ENCODE results near the gene SENP2.

Gene SENP2

DNA sequence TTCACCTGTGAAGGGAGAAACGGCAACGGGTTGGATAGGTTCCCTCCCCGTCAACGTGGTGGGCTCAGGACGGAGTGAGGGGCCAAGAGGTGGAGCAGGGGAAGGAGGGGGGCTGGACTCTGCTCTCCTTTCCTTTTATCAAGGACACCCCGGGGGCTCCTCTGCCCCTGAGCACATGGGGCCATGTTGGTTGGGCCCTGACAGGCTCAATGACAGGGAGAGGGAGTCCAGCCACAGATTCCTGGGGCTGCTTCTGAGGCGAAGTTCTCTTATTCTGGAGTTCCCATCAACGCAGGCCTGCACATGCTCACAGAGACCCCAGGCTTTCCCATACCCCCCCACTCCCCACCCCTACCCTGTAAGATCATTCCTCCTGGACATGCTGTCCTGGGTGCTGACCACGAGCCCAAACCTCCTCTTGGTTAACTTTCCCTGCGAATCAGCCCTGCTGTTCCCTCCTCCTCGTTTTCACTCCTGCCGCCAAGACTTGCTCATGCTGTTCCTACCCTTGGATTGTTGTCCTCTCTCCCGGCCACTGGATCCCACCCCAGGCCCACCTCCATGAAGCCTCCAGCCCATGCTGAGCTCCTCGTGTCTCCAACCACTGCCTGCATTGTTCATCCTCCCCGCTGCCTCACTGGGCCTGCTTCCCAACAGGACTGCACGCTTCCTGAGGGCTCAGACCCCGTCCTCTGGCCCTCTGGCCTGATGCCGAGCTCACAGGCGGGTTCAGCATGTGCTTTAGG lies 61.2 kb downstream of the SENP2 start:
- no peak overlapping the region for H3K27ac ChIP-seq
- no peaks in the 10 kb centered on the region for H3K27me3 ChIP-seq (ENCODE audit: insufficient read depth, low read depth)
- H3K9ac ChIP-seq, result no peak overlapping the region
- H4K20me1 ChIP-seq (ENCODE audit: insufficient read depth), result no peaks in the 10 kb centered on the region
- no peaks in the 10 kb centered on the region for H3K4me1 ChIP-seq (ENCODE audit: low read depth, poor library complexity, severe bottlenecking)
- no peak overlapping the region for H2AFZ ChIP-seq (ENCODE audit: low read depth)
- H3K4me2 ChIP-seq, result no peak overlapping the region
- H3K79me2 ChIP-seq (ENCODE audit: insufficient read depth, low read depth), result no peaks in the 10 kb centered on the region
- TF ChIP-seq, protein P1, sequence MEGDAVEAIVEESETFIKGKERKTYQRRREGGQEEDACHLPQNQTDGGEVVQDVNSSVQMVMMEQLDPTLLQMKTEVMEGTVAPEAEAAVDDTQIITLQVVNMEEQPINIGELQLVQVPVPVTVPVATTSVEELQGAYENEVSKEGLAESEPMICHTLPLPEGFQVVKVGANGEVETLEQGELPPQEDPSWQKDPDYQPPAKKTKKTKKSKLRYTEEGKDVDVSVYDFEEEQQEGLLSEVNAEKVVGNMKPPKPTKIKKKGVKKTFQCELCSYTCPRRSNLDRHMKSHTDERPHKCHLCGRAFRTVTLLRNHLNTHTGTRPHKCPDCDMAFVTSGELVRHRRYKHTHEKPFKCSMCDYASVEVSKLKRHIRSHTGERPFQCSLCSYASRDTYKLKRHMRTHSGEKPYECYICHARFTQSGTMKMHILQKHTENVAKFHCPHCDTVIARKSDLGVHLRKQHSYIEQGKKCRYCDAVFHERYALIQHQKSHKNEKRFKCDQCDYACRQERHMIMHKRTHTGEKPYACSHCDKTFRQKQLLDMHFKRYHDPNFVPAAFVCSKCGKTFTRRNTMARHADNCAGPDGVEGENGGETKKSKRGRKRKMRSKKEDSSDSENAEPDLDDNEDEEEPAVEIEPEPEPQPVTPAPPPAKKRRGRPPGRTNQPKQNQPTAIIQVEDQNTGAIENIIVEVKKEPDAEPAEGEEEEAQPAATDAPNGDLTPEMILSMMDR (conservative IDR thresholded peaks at IDR 0.05; ENCODE audit: low read depth, low read length), result no peak
- H3K4me3 ChIP-seq (IDR thresholded peaks at IDR 0.05; ENCODE audit: insufficient read depth, low read depth, low read length), result no peak overlapping the region
- no peaks in the 10 kb centered on the region for H3K36me3 ChIP-seq (ENCODE audit: insufficient read depth)

DNA sequence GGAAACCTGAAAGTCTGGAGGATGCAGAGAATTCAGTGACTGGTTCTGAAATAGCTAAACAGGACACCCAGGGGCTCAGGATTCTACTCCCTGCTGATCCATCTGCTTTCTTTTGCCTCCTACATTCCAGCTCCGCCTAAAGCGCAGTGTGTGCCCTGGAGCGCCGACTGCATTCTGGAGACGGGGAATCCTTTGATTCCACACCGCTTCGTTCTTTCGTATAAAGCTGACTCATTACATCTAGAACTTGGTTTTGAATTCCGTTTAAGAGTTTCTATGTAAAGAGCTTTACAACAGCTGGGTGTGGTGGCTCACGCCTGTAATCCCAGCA lies 61.8 kb downstream of the SENP2 start:
- TF ChIP-seq, protein P1 (conservative IDR thresholded peaks at IDR 0.05; ENCODE audit: low read depth, low read length), result no peak

DNA sequence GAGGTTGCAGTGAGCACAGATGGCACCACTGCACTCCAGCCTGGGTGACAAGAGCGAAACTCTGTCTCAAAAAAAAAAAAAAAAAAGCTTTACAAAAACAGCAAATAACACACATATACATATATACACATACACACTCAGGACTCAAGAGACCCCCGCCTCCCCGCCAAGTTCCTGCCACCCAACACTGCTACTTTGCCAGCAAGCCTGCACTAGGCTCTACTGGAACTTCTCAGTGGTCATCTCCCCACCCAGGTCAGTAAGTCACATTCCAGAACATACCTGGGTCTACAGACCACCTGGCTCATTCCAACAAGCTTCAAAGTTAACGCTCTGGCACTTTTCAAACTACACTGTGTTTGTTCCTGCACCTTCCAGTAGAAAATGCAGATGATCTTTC lies 62.3 kb downstream of the SENP2 start:
- Histone ChIP-seq H4K20me1 (ENCODE audit: insufficient read depth) (no peaks in the 10 kb centered on the region), H3K4me3 (IDR thresholded peaks at IDR 0.05; ENCODE audit: insufficient read depth, low read depth, low read length) (no peak overlapping the region), H3K27ac (no peak overlapping the region), H3K4me2 (no peak overlapping the region), H2AFZ (ENCODE audit: low read depth) (no peak overlapping the region), H3K27me3 (ENCODE audit: insufficient read depth, low read depth) (no peaks in the 10 kb centered on the region), H3K9ac (no peak overlapping the region), H3K79me2 (ENCODE audit: insufficient read depth, low read depth) (no peaks in the 10 kb centered on the region), H3K36me3 (ENCODE audit: insufficient read depth) (no peaks in the 10 kb centered on the region), H3K4me1 (ENCODE audit: low read depth, poor library complexity, severe bottlenecking) (no peaks in the 10 kb centered on the region)
- TF ChIP-seq, protein P1 (conservative IDR thresholded peaks at IDR 0.05; ENCODE audit: low read depth, low read length), result no peak

More for the DNA sequence above, 61.8 kb downstream of the SENP2 start:
- H2AFZ ChIP-seq (ENCODE audit: low read depth), result no peak overlapping the region
- H3K4me2 ChIP-seq, result no peak overlapping the region
- no peak overlapping the region for H3K27ac ChIP-seq
- H4K20me1 ChIP-seq (ENCODE audit: insufficient read depth), result no peaks in the 10 kb centered on the region
- no peaks in the 10 kb centered on the region for H3K27me3 ChIP-seq (ENCODE audit: insufficient read depth, low read depth)
- H3K36me3 ChIP-seq (ENCODE audit: insufficient read depth), result no peaks in the 10 kb centered on the region
- no peak overlapping the region for H3K9ac ChIP-seq
- no peaks in the 10 kb centered on the region for H3K79me2 ChIP-seq (ENCODE audit: insufficient read depth, low read depth)
- no peaks in the 10 kb centered on the region for H3K4me1 ChIP-seq (ENCODE audit: low read depth, poor library complexity, severe bottlenecking)
- H3K4me3 ChIP-seq (IDR thresholded peaks at IDR 0.05; ENCODE audit: insufficient read depth, low read depth, low read length), result no peak overlapping the region

DNA sequence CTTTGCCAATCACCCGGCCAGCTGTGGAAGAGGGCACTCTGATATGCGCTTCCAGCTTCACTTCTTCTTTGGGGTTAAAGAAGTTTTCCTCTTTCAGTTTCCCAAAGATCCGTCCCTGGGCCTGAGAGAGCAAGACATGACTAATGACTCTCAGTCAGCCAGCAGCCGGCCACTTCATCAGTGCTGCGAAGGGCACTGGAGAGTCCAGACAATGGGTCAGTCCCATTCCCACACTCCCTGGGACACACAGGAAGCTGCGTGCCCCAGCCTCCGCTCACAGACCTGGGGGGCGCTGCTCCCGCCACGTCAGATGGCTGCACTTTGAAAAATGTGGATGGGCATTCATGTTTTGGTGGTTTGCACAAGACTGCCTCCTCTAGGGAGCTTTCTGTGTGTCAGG lies 63.3 kb downstream of the SENP2 start:
- no peak overlapping the region for H3K4me3 ChIP-seq (IDR thresholded peaks at IDR 0.05; ENCODE audit: insufficient read depth, low read depth, low read length)
- H3K4me2 ChIP-seq, result no peak overlapping the region
- H3K27ac ChIP-seq, result no peak overlapping the region
- TF ChIP-seq, protein P1 (conservative IDR thresholded peaks at IDR 0.05; ENCODE audit: low read depth, low read length), result no peak
- no peak overlapping the region for H2AFZ ChIP-seq (ENCODE audit: low read depth)
- no peaks in the 10 kb centered on the region for H4K20me1 ChIP-seq (ENCODE audit: insufficient read depth)
- H3K79me2 ChIP-seq (ENCODE audit: insufficient read depth, low read depth), result no peaks in the 10 kb centered on the region
- no peaks in the 10 kb centered on the region for H3K36me3 ChIP-seq (ENCODE audit: insufficient read depth)
- H3K27me3 ChIP-seq (ENCODE audit: insufficient read depth, low read depth), result no peaks in the 10 kb centered on the region
- no peak overlapping the region for H3K9ac ChIP-seq
- H3K4me1 ChIP-seq (ENCODE audit: low read depth, poor library complexity, severe bottlenecking), result no peaks in the 10 kb centered on the region

Measured in KMS-11 (cell line).